Transverse colon (tissue), 4 donors: ENCODE measurements around the gene CBLC. TPM values are rescaled to one million over a fixed set of nuclear protein-coding genes. Genes with fewer than 3 reads are reported as not detected.

Experiments used
- DNase-seq: peaks from one replicate; pipeline ENCODE4 v3.0.0-alpha.2; 2019
- H3K27ac ChIP-seq, 4 donors: fragments of 200-600 bp; sonication (generic); 2 replicates each; pipeline ENCODE4 v1.5.1; 2016 to 2018; ENCODE audit warnings: inconsistent platforms in 4 of 4
- H3K27me3 ChIP-seq: fragments of 200-600 bp; sonication (generic); 2 replicates; pipeline ENCODE4 v1.5.1; 2017; ENCODE audit warnings: inconsistent platforms
- H3K36me3 ChIP-seq, 4 donors: fragments of 200-600 bp; sonication (generic); 2 replicates each; pipeline ENCODE4 v1.5.1; 2017 to 2019; ENCODE audit warnings: inconsistent platforms in 4 of 4
- H3K4me1 ChIP-seq, 4 donors: fragments of 200-600 bp; sonication (generic); 2 replicates each; pipeline ENCODE4 v1.5.1; 2017 to 2020; ENCODE audit warnings: inconsistent platforms in 4 of 4
- H3K4me3 ChIP-seq, 4 donors: fragments of 200-600 bp; sonication (generic); 1 replicate in 1 of 4; 2 replicates in 3 of 4; pipeline versions ENCODE4 v1.5.1 to v1.6.1; 2017 to 2019; ENCODE audit warnings: inconsistent platforms in 4 of 4
- H3K9me3 ChIP-seq, 2 donors: fragments of 200-600 bp; sonication (generic); 2 replicates each; pipeline ENCODE4 v1.5.1; 2017 to 2019; ENCODE audit warnings: inconsistent platforms in 2 of 2
- CTCF ChIP-seq, 5 experiments: fragments of 200-600 bp in 3 of 5; fragments of 450-650 bp in 2 of 5; sonication (generic) in 3 of 5; IDR thresholded peaks; 1 replicate in 2 of 5; 2 replicates in 3 of 5; pipeline ENCODE4 v1.5.1; 2016 to 2017; ENCODE audit warnings: antibody characterized with exemption in 5 of 5, inconsistent platforms in 3 of 5, mild to moderate bottlenecking in 2 of 5, moderate library complexity in 1 of 5
- EP300 ChIP-seq: sonication (generic); formaldehyde crosslinking; IDR thresholded peaks from one replicate; pipeline ENCODE4 v1.6.1; 2017; ENCODE audit warnings: antibody characterized with exemption, low read depth
- POLR2A ChIP-seq: fragments of 450-650 bp; IDR thresholded peaks from one replicate; pipeline ENCODE4 v1.6.1; 2016; ENCODE audit warnings: antibody characterized with exemption, mild to moderate bottlenecking, moderate library complexity
- POLR2AphosphoS5 ChIP-seq, 3 donors: sonication (generic); formaldehyde crosslinking; IDR thresholded peaks; one replicate each; pipeline ENCODE4 v1.6.1; 2016; ENCODE audit warnings: antibody characterized with exemption in 3 of 3
- WGBS, 2 donors: methylation state at CpG; one replicate each; pipeline ENCODE4 v1.1.5; 2018; ENCODE audit warnings: low coverage in 1 of 2; 5-methylcytosine and 5-hydroxymethylcytosine counted together
- in situ Hi-C, 4 donors: fragments of 200-750 bp; cut with MboI; loops; one replicate each; pipeline versions ENCODE4 v1.15.0 to v1.15.1; 2017; ENCODE audit warnings: low sequenced_read_pairs in 3 of 4, low pct_ligation_motif_present in 1 of 4, low pct_unique_long_range_greater_than_20kb in 1 of 4
- intact Hi-C: fragments of 100-400 bp; cut with DNase I; formaldehyde crosslinking; loops from one replicate; pipeline ENCODE4 v1.15.1; 2023; ENCODE audit warnings: low total_unique reads
- total RNA-seq, 4 donors: library from RNA; depleted of rRNA; stranded (reverse); fragments of >200 nt; gene quantifications; one replicate each; pipeline ENCODE4 v1.1.0, GENCODE V29; 2016

CBLC gene
- total RNA-seq, 4 donors from 2014 or later, result 96.1 to 210 (median 145) TPM

- WGBS, 2 donors, result 86 to 89% methylated on average over 10 to 20 of the region's 20 CpGs
- H3K27me3 ChIP-seq, result no peaks in the 10 kb centered on the region
- in situ Hi-C loops (no loop called here), intact Hi-C loops (no loop called here)
- H3K36me3 ChIP-seq, result no peaks in the 10 kb centered on the region
- H3K27ac ChIP-seq, result no peak overlapping the region
- H3K4me3 ChIP-seq, result no peak overlapping the region
- no peak for DNase-seq
- TF ChIP-seq CTCF (IDR thresholded peaks at IDR 0.05), result no peak
- TF ChIP-seq EP300, result no peak
- no peak for TF ChIP-seq POLR2AphosphoS5 (IDR thresholded peaks at IDR 0.05)
- TF ChIP-seq POLR2A, result no peak
- H3K9me3 ChIP-seq, result no peaks in the 10 kb centered on the region
- peaks cover 0 to 16% (median 4%) of the 10 kb centered on the region in 4 donors for H3K4me1 ChIP-seq
Measured at GRCh38 chr19:44818466-44819031, 40.9 kb downstream of the CBLC start.

- in situ Hi-C loops, result no loop called here
- intact Hi-C loops, result no loop called here
- TF ChIP-seq POLR2A (no peak), POLR2AphosphoS5 (IDR thresholded peaks at IDR 0.05) (no peak), CTCF (IDR thresholded peaks at IDR 0.05) (no peak), EP300 (no peak)
- H3K9me3 ChIP-seq, result no peaks in the 10 kb centered on the region
- 90% methylated on average over 28 of the region's 28 CpGs; no CpG with 5 or more reads in 1 of the 2 donors for WGBS, 2 donors
- H3K4me1 ChIP-seq, result peaks cover 0 to 16% (median 4%) of the 10 kb centered on the region in 4 donors
- H3K4me3 ChIP-seq, result no peak overlapping the region
- no peak for DNase-seq
- H3K27ac ChIP-seq, result no peak overlapping the region
- no peaks in the 10 kb centered on the region for H3K36me3 ChIP-seq
- H3K27me3 ChIP-seq, result no peaks in the 10 kb centered on the region
Measured at GRCh38 chr19:44819246-44819832, 41.6 kb downstream of the CBLC start.

GRCh38 chr19:44820648-44821609 is 43.2 kb downstream of the CBLC start:
- no peak for DNase-seq
- 76% methylated on average over 24 of the region's 35 CpGs; no CpG with 5 or more reads in 1 of the 2 donors for WGBS, 2 donors
- in situ Hi-C loops, result no loop called here
- TF ChIP-seq POLR2AphosphoS5 (IDR thresholded peaks at IDR 0.05), result no peak
- TF ChIP-seq POLR2A, result no peak
- no peak for TF ChIP-seq CTCF (IDR thresholded peaks at IDR 0.05)
- TF ChIP-seq EP300, result no peak
- Histone ChIP-seq H3K4me1 (peaks cover 0 to 16% (median 4%) of the 10 kb centered on the region in 4 donors), H3K27ac (no peak overlapping the region), H3K4me3 (no peak overlapping the region), H3K27me3 (no peaks in the 10 kb centered on the region), H3K9me3 (no peaks in the 10 kb centered on the region), H3K36me3 (no peaks in the 10 kb centered on the region)
- intact Hi-C loops, result no loop called here

GRCh38 chr19:44822177-44822576 is 44.5 kb downstream of the CBLC start:
- Histone ChIP-seq H3K9me3 (no peaks in the 10 kb centered on the region), H3K4me3 (no peak overlapping the region), H3K27me3 (no peaks in the 10 kb centered on the region), H3K27ac (no peak overlapping the region), H3K4me1 (peaks cover 0 to 16% (median 4%) of the 10 kb centered on the region in 4 donors), H3K36me3 (no peaks in the 10 kb centered on the region)
- in situ Hi-C loops (no loop called here), intact Hi-C loops (no loop called here)
- TF ChIP-seq POLR2AphosphoS5 (IDR thresholded peaks at IDR 0.05) (no peak), EP300 (no peak), POLR2A (no peak)
- 33 to 64% methylated on average over 2 to 11 of the region's 11 CpGs for WGBS, 2 donors
- no peak for DNase-seq
